Epithelial cell of esophagus (primary cell): ENCODE measurements around the gene AOAH.
A peak's percentile ranks its signal among the peaks of the same experiment; 100 is the strongest.
"Not testable (repeated sequence)": the region's sequence is repeated elsewhere in the genome, so short reads cannot be mapped to it uniquely, and the experiment has no call there.

Source experiments
- DNase-seq: peaks from one replicate; pipeline ENCODE4 v3.0.0; 2010; ENCODE audit warnings: low read depth
- H3K4me3 ChIP-seq: 2 replicates; pipeline ENCODE4 v1.5.1; 2011; ENCODE audit warnings: mild to moderate bottlenecking, low read length, control low read depth
- CTCF ChIP-seq: IDR thresholded peaks from 2 replicates; pipeline ENCODE4 v1.5.1; 2011; ENCODE audit warnings: low read depth, mild to moderate bottlenecking, low read length, control low read depth, inconsistent platforms; ENCODE audit not compliant: insufficient read depth; ENCODE audit errors: missing control alignments

AOAH gene

GRCh38 chr7:36707465-36707864 is 16.8 kb downstream of the AOAH start:
- no peak for DNase-seq
- no peak overlapping the region for H3K4me3 ChIP-seq
- TF ChIP-seq CTCF: no peak

- not testable (repeated sequence) for H3K4me3 ChIP-seq, DNase-seq
Measured at GRCh38 chr7:36703860-36704259, 20.4 kb downstream of the AOAH start.

GRCh38 chr7:36692456-36692855 is 31.8 kb downstream of the AOAH start:
- DNase-seq: no peak
- H3K4me3 ChIP-seq: no peak overlapping the region
- no peak for TF ChIP-seq CTCF

GRCh38 chr7:36691983-36692382 is 32.3 kb downstream of the AOAH start:
- H3K4me3 ChIP-seq: no peak overlapping the region
- DNase-seq: no peak

GRCh38 chr7:36690514-36691187 is 33.6 kb downstream of the AOAH start:
- TF ChIP-seq CTCF: no peak
- DNase-seq: no peak
- H3K4me3 ChIP-seq: no peak overlapping the region

More at GRCh38 chr7:36691983-36692382, 32.3 kb downstream of the AOAH start:
- no peak for TF ChIP-seq CTCF

GRCh38 chr7:36690041-36690440 is 34.3 kb downstream of the AOAH start:
- H3K4me3 ChIP-seq: no peak overlapping the region
- TF ChIP-seq CTCF: no peak
- DNase-seq: no peak

- peak; percentile 87 for DNase-seq
- no peak overlapping the region for H3K4me3 ChIP-seq
- TF ChIP-seq CTCF: no peak
Measured at GRCh38 chr7:36686499-36686898, 37.8 kb downstream of the AOAH start.
